Right lobe of liver (tissue), 6 donors: ENCODE results near the gene PAK1. TPM values are rescaled to one million over a fixed set of nuclear protein-coding genes. Genes with fewer than 3 reads are reported as not detected.

Experiments
- ATAC-seq, 4 donors: fragments of 200-7000 bp; cut with Tn5 transposase; one replicate each; pipeline ENCODE4 v1.9.1; 2020; ENCODE audit warnings: mild to moderate bottlenecking in 4 of 4, moderate library complexity in 4 of 4
- DNase-seq, 3 donors: peaks; one replicate each; pipeline ENCODE4 v3.0.0-alpha.2; 2020
- H3K27ac ChIP-seq, 3 donors: fragments of 200-600 bp; one replicate each; pipeline ENCODE4 v1.8.0; 2022
- H3K27me3 ChIP-seq, 2 donors: fragments of 200-600 bp; one replicate each; pipeline ENCODE4 v1.8.0; 2022
- H3K36me3 ChIP-seq, 4 donors: fragments of 200-600 bp; sonication (generic) in 1 of 4; one replicate each; pipeline versions ENCODE4 v1.5.1 to v1.8.0; 2017 to 2022; ENCODE audit warnings: control low read depth in 1 of 4
- H3K4me1 ChIP-seq, 4 donors: fragments of 200-600 bp; sonication (generic) in 1 of 4; one replicate each; pipeline versions ENCODE4 v1.5.1 to v1.8.0; 2017 to 2022; ENCODE audit warnings: control low read depth in 1 of 4
- H3K4me3 ChIP-seq, 3 donors: fragments of 200-600 bp; one replicate each; pipeline ENCODE4 v1.8.0; 2022
- H3K9me3 ChIP-seq, 4 donors: fragments of 200-600 bp; sonication (generic) in 1 of 4; one replicate each; pipeline versions ENCODE4 v1.5.1 to v1.8.0; 2017 to 2022; ENCODE audit warnings: control low read depth in 1 of 4
- CTCF ChIP-seq, 4 donors: fragments of 200-600 bp in 3 of 4; fragments of 450-650 bp in 1 of 4; IDR thresholded peaks; one replicate each; pipeline versions ENCODE4 v1.5.1 to v1.8.0; 2016 to 2022; ENCODE audit warnings: antibody characterized with exemption in 4 of 4, mild to moderate bottlenecking in 2 of 4
- POLR2A ChIP-seq: fragments of 450-650 bp; IDR thresholded peaks from one replicate; pipeline ENCODE4 v1.6.1; 2017; ENCODE audit warnings: antibody characterized with exemption, mild to moderate bottlenecking
- WGBS: methylation state at CpG from one replicate; pipeline ENCODE4 v1.1.6; 2018; ENCODE audit warnings: low coverage, low lambda C conversion rate; ENCODE audit not compliant: insufficient coverage; ENCODE audit errors: missing lambda C conversion rate; 5-methylcytosine and 5-hydroxymethylcytosine counted together
- intact Hi-C, 2 donors: fragments of 100-400 bp; cut with DNase I; formaldehyde crosslinking; loops; one replicate each; pipeline versions ENCODE4 v1.11.2 to v1.14.1; 2022
- total RNA-seq, 6 experiments: library from RNA; depleted of rRNA in 2 of 6; stranded (reverse); fragments of >200 nt in 2 of 6; fragmentation: NEBNext Ultra II Directional in 3 of 6; extraction: Animal tissue kit (Norgen Biotek cat#: 25700) in 3 of 6; gene quantifications; one replicate each; pipeline versions ENCODE4 v1.1.0 to v1.2.4, GENCODE V29; 2016 to 2023
- donor health status: DM: no; HTN: yes; CAD: no.
- donor health status: DM: no; HTN: no; CAD: no.
- donor health status: DM: no; HTN: no; CAD: no.
- donor health status: DM: no; HTN: yes; CAD: no.
- donor health status: DM: no; HTN: yes; CAD: no.

Gene PAK1
- total RNA-seq, 6 experiments from 2014 or later: 7.3 to 14.5 (median 9.3) TPM

DNA sequence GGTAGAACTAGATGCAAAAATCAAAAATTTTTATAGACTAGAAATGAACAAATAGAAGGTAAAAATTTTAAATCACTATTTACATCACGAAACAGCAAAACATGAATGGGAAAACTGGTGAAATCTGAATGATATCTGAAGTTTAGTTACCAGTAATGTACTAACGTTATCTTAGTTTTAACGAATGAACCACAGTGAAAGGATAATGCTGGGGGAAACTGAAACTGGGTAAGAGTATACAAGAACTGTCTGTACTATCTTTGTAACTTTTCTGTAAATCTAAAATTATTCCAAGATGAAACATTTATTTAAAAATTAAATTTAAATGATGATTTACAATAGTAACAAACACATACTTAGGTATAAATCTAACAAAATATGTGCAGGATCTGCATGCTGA, 179.9 kb downstream of the PAK1 start:
- H3K9me3 ChIP-seq: no peaks in the 10 kb centered on the region
- no peaks in the 10 kb centered on the region for H3K4me1 ChIP-seq
- H3K27me3 ChIP-seq: no peaks in the 10 kb centered on the region
- 62% methylated on average over 3 of the region's 3 CpGs for WGBS
- H3K27ac ChIP-seq: no peak overlapping the region
- DNase-seq (no peak), ATAC-seq (no peak)
- intact Hi-C loops: no loop called here
- TF ChIP-seq CTCF (IDR thresholded peaks at IDR 0.05) (no peak), POLR2A (no peak)
- H3K4me3 ChIP-seq: no peak overlapping the region
- H3K36me3 ChIP-seq: no peaks in the 10 kb centered on the region

DNA sequence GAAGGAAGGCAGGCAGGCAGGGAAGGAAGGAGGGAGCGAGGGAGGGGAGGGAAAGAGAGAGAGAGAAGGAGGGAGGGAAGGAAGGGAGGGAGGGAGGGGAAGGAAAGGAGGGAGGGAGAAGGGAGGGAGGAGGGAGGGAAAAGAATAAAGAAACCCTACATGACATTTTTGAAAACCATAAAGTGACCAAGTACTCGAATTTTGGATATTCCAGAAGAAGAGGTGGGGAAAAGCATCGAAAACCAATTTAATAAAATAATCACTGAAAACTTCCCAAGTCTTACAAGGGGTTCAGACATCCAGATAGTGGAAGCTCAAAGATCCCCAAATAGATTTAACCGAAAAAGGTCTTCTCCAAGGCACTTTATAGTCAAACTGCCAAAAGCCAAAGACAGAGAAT, 184.2 kb downstream of the PAK1 start:
- WGBS: 79% methylated on average over 3 of the region's 4 CpGs
- no peak for DNase-seq
- Histone ChIP-seq H3K9me3 (no peaks in the 10 kb centered on the region), H3K36me3 (no peaks in the 10 kb centered on the region), H3K27me3 (no peaks in the 10 kb centered on the region), H3K4me1 (peaks cover 0 to 5% (median 0%) of the 10 kb centered on the region in 4 donors), H3K27ac (no peak overlapping the region), H3K4me3 (no peak overlapping the region)
- TF ChIP-seq CTCF (IDR thresholded peaks at IDR 0.05): no peak
- no peak for TF ChIP-seq POLR2A
- intact Hi-C loops: no loop called here
- ATAC-seq: no peak

DNA sequence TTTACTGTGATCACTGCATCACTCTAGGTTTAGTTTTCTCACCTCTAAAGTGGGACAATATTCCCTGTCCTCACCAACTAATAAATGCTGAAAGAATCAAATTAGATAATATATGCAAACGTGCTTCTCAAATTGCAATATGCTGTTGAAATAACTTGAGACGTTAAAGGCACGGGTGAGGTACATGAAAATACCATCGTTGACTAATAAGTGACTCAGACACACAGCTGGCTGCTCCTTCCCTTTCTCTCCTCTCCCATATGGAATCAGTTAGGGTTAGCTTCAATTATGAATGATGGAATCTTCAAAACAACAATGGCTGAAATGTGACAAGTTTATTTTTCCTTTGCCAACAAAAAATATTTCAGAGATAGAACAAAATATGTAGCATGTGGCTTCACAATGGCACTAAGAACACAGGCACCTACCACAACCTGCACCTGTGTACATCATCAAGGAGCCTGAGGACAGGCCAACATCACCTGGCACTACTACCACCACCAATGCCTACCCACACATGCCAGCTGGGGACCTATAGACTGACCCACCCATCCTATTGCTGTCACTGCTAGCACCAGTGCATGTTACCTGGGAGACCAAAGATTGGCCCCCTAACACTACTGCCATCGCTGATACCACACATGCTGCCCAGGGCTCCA, 186.2 kb downstream of the PAK1 start:
- H3K27ac ChIP-seq: no peak overlapping the region
- no peaks in the 10 kb centered on the region for H3K9me3 ChIP-seq
- peaks cover 0 to 11% (median 0%) of the 10 kb centered on the region in 4 donors for H3K4me1 ChIP-seq
- intact Hi-C loops: no loop called here
- H3K36me3 ChIP-seq: no peaks in the 10 kb centered on the region
- TF ChIP-seq CTCF (IDR thresholded peaks at IDR 0.05): no peak
- no peak for TF ChIP-seq POLR2A
- H3K27me3 ChIP-seq: no peaks in the 10 kb centered on the region
- DNase-seq: no peak
- H3K4me3 ChIP-seq: no peak overlapping the region
- 79% methylated on average over 5 of the region's 5 CpGs for WGBS
- no peak for ATAC-seq

DNA sequence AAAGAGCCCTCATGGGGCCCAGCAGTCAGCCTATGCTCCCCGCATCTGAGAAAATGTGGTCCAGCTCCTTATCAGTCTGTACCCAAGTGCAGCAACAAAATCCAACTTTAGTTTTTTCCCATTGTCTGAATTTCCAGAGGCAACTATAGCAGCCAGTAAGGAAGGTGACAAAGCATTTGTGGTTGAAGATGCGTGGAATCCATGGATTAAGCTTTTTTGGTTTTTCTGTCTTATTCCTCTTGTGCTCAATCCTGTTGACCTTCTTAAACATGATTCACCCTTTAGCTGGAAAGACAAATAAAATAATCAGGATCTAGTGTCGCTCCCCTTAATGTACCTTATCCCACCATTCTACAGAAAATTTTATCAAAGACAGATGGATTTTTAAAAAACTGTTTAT, 186.8 kb downstream of the PAK1 start:
- whole genome bisulfite sequencing: 92% methylated on average over 2 of the region's 3 CpGs
- H3K27ac ChIP-seq: no peak overlapping the region
- intact Hi-C loops: no loop called here
- H3K4me1 ChIP-seq: peaks cover 0 to 11% (median 0%) of the 10 kb centered on the region in 4 donors
- no peak overlapping the region for H3K4me3 ChIP-seq
- no peaks in the 10 kb centered on the region for H3K36me3 ChIP-seq
- TF ChIP-seq CTCF (IDR thresholded peaks at IDR 0.05): no peak
- no peak for TF ChIP-seq POLR2A
- H3K27me3 ChIP-seq: no peaks in the 10 kb centered on the region
- no peak for DNase-seq
- ATAC-seq: no peak
- H3K9me3 ChIP-seq: no peaks in the 10 kb centered on the region
